HUES6 (cell line): ENCODE results near the gene B4GALT2.

Source experiments
- H3K27ac ChIP-seq: 2 replicates; pipeline ENCODE4 v1.7.0; 2013; ENCODE audit warnings: low read depth, mild to moderate bottlenecking, low read length, inconsistent platforms
- H3K27me3 ChIP-seq: 2 replicates; pipeline ENCODE4 v1.6.1; 2013; ENCODE audit warnings: low read length; ENCODE audit not compliant: control insufficient read depth, insufficient read depth
- H3K36me3 ChIP-seq: 2 replicates; pipeline ENCODE4 v1.6.1; 2013; ENCODE audit warnings: low read length; ENCODE audit not compliant: control insufficient read depth, insufficient read depth
- H3K4me1 ChIP-seq: 2 replicates; pipeline ENCODE4 v1.6.1; 2013; ENCODE audit warnings: low read length; ENCODE audit not compliant: control insufficient read depth, insufficient read depth
- H3K4me3 ChIP-seq: 2 replicates; pipeline ENCODE4 v1.5.1; 2013; ENCODE audit warnings: low read depth, low read length
- H3K9ac ChIP-seq: one replicate; pipeline ENCODE4 v1.6.1; 2013; ENCODE audit warnings: mild to moderate bottlenecking, low read length
- H3K9me3 ChIP-seq: 2 replicates; pipeline ENCODE4 v1.6.1; 2013; ENCODE audit warnings: low read depth, low read length; ENCODE audit not compliant: control insufficient read depth, insufficient read depth

B4GALT2 gene

GRCh38 chr1:43970911-43971310 is 8.1 kb upstream of the B4GALT2 start:
- peaks cover 17% of the 10 kb centered on the region; the same call in 1 of the 2 replicates for H3K4me1 ChIP-seq
- H3K9ac ChIP-seq, result no peak overlapping the region
- no peak overlapping the region for H3K27ac ChIP-seq
- no peaks in the 10 kb centered on the region for H3K9me3 ChIP-seq
- H3K27me3 ChIP-seq, result no peaks in the 10 kb centered on the region
- H3K4me3 ChIP-seq, result peak overlapping the region; percentile 92
- peaks cover 24% of the 10 kb centered on the region for H3K36me3 ChIP-seq

DNA sequence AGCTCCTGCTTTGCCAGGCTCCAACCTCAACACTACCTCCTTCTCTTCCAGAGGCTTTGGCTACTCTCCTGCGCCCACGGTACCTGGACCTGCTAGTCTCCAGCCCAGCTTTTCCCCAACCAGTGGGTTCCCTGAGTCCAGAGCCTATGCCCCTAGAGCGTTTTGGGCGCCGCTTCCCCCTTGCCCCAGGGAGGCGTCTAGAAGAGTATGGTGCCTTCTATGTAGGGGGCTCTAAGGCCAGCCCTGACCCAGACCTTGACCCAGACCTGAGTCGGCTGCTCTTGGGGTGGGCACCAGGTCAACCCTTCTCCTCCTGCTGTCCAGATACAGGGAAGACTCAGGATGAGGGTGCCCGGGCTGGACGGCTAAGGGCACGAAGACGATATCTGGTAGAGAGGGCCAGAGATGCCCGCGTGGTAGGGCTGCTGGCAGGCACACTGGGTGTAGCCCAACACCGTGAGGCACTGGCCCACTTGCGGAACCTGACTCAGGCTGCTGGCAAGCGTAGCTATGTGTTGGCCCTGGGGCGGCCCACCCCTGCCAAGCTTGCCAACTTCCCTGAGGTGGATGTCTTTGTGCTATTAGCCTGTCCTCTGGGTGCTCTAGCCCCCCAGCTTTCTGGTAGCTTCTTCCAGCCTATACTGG is 7.6 kb upstream of the B4GALT2 start:
- no peak overlapping the region for H3K9ac ChIP-seq
- H3K9me3 ChIP-seq, result no peaks in the 10 kb centered on the region
- H3K27me3 ChIP-seq, result no peaks in the 10 kb centered on the region
- H3K36me3 ChIP-seq, result peaks cover 27% of the 10 kb centered on the region
- no peak overlapping the region for H3K27ac ChIP-seq
- H3K4me3 ChIP-seq, result no peak overlapping the region
- peaks cover 18% of the 10 kb centered on the region; the same call in 1 of the 2 replicates for H3K4me1 ChIP-seq

DNA sequence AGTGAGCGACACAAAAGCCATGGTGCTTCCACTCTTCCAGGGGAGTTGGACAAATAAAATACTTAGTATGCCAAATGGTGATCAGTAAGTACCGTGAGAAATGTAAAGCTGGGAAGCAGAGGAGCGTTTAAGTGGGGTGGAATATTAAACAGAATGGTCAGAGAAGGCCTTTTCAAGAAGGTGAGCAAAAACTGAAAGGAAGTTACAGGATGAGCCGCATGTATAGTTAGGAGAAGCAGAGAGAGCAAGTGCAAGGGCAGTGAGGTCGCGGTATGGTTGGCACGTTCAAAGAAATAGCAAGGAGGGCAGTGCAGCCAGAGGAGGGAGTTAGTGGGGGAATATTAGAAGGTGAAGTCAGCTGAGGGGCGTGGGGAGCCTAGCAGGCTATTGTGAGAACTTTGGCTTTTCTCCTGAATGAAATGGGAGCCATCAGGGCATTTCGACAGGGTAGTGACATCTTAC is 5.0 kb upstream of the B4GALT2 start:
- Histone ChIP-seq H3K4me3 (peak overlapping the region; percentile 82), H3K4me1 (peaks cover 18% of the 10 kb centered on the region; the same call in 1 of the 2 replicates), H3K9me3 (no peaks in the 10 kb centered on the region), H3K9ac (peak overlapping the region; percentile 91), H3K36me3 (peaks cover 42% of the 10 kb centered on the region), H3K27me3 (no peaks in the 10 kb centered on the region), H3K27ac (no peak overlapping the region)

- H3K36me3 ChIP-seq, result peaks cover 42% of the 10 kb centered on the region
- peak within 1 kb of the TSS; percentile 82 for H3K4me3 ChIP-seq
- H3K9ac ChIP-seq, result peak within 1 kb of the TSS; percentile 91
- H3K27ac ChIP-seq, result peak within 1 kb of the TSS; percentile 73; the same call in 1 of the 2 replicates
- H3K9me3 ChIP-seq, result no peaks in the 10 kb centered on the region
- H3K4me1 ChIP-seq, result peaks cover 18% of the 10 kb centered on the region; the same call in 1 of the 2 replicates
- H3K27me3 ChIP-seq, result no peaks in the 10 kb centered on the region
Measured at GRCh38 chr1:43974443-43975248, 4.4 kb upstream of the B4GALT2 start, which contains the start of gene ATP6V0B. Gene ATP6V0B (plus strand): TSS chr1:43974960. CDS start chr1:43975041, 81 bp downstream.

- Histone ChIP-seq H3K27ac (peak overlapping the region; percentile 73; the same call in 1 of the 2 replicates), H3K4me1 (peaks cover 25% of the 10 kb centered on the region), H3K9ac (peak overlapping the region; percentile 91), H3K9me3 (no peaks in the 10 kb centered on the region), H3K36me3 (peaks cover 42% of the 10 kb centered on the region), H3K27me3 (no peaks in the 10 kb centered on the region), H3K4me3 (peak overlapping the region; percentile 82)
Measured at GRCh38 chr1:43975249-43975961, 3.6 kb upstream of the B4GALT2 start.

- H3K27ac ChIP-seq, result no peak overlapping the region
Measured at GRCh38 chr1:43976045-43976444, 3.0 kb upstream of the B4GALT2 start.

GRCh38 chr1:43976890-43977289 is 2.1 kb upstream of the B4GALT2 start:
- Histone ChIP-seq H3K36me3 (peaks cover 41% of the 10 kb centered on the region), H3K9me3 (no peaks in the 10 kb centered on the region), H3K4me1 (peaks cover 25% of the 10 kb centered on the region), H3K9ac (no peak overlapping the region), H3K4me3 (no peak overlapping the region), H3K27ac (no peak overlapping the region), H3K27me3 (no peaks in the 10 kb centered on the region)

More at GRCh38 chr1:43976045-43976444, 3.0 kb upstream of the B4GALT2 start:
- Histone ChIP-seq H3K4me1 (peaks cover 25% of the 10 kb centered on the region), H3K27me3 (no peaks in the 10 kb centered on the region), H3K4me3 (peak overlapping the region; percentile 82), H3K9me3 (no peaks in the 10 kb centered on the region), H3K9ac (peak overlapping the region; percentile 91), H3K36me3 (peaks cover 41% of the 10 kb centered on the region)

- no peaks in the 10 kb centered on the region for H3K27me3 ChIP-seq
- H3K9me3 ChIP-seq, result no peaks in the 10 kb centered on the region
- H3K9ac ChIP-seq, result peak overlapping the region; percentile 88
- peak overlapping the region; percentile 71 for H3K4me3 ChIP-seq
- H3K4me1 ChIP-seq, result peaks cover 25% of the 10 kb centered on the region
- no peak overlapping the region for H3K27ac ChIP-seq
- H3K36me3 ChIP-seq, result peaks cover 38% of the 10 kb centered on the region
Measured at GRCh38 chr1:43977376-43978263, 1.4 kb upstream of the B4GALT2 start.

DNA sequence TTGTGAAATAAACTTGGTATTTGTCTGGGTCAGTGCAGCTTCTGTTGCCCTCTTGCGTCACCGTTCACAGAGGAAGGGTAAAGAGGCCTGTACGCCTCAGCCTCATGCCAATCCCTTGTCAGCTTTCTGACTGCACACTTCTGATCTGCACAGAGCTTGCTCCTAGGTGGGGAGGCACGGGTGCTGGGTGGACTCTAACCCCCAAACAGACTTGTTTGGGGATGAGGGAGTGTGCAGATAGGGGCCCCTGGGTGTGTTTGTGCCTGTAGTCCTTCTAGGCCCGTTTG is 803 bp upstream of the B4GALT2 start:
- Histone ChIP-seq H3K9me3 (no peaks in the 10 kb centered on the region), H3K27ac (no peak overlapping the region), H3K36me3 (peaks cover 38% of the 10 kb centered on the region), H3K4me1 (peaks cover 25% of the 10 kb centered on the region), H3K27me3 (no peaks in the 10 kb centered on the region), H3K9ac (peak overlapping the region; percentile 88), H3K4me3 (peak overlapping the region; percentile 71)

GRCh38 chr1:43979261-43979527 is 184 bp downstream of the B4GALT2 start:
- Histone ChIP-seq H3K4me3 (peak overlapping the region; percentile 61), H3K9me3 (no peaks in the 10 kb centered on the region), H3K36me3 (peaks cover 42% of the 10 kb centered on the region), H3K9ac (peak overlapping the region; percentile 22), H3K27ac (no peak overlapping the region), H3K27me3 (no peaks in the 10 kb centered on the region), H3K4me1 (peaks cover 18% of the 10 kb centered on the region)
